Endometrium (tissue), 2 donors: ENCODE data around the gene RTKN2.

Experiments
- FAIRE-seq: peaks from 2 replicates; lab custom pipeline; 2012; peaks lifted over from hg19 to GRCh38; lab: Jason Lieb, UNC
- donor health status: control.
- donor health status: control.

RTKN2 gene

GRCh38 chr10:62175251-62175650, 93.4 kb downstream of the RTKN2 start:
- FAIRE-seq: no peak

- no peak for FAIRE-seq
Observed at GRCh38 chr10:62172465-62172864, 96.2 kb downstream of the RTKN2 start.

DNA sequence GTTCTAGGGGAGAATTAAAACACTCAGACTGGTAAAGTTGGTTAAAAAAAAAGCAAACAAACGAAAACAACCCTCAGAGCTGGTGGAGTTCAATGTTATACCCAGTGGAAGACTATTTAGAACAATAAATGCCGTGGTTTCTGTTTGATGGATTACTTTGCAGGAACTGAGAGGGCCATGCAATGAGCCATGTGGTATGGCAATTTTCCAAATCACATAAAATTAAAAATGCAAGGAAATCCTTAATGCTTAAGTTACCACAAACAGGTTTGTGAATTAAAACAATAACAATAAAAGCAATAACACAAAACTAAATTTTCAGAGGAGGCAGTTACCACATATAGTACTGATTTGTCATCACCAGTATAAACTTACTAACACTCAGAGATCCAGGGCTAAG, 96.9 kb downstream of the RTKN2 start:
- FAIRE-seq: peak; percentile 41

GRCh38 chr10:62170732-62171131, 97.9 kb downstream of the RTKN2 start:
- FAIRE-seq: no peak

GRCh38 chr10:62166331-62167131, 102.1 kb downstream of the RTKN2 start:
- FAIRE-seq: peak; percentile 99

DNA sequence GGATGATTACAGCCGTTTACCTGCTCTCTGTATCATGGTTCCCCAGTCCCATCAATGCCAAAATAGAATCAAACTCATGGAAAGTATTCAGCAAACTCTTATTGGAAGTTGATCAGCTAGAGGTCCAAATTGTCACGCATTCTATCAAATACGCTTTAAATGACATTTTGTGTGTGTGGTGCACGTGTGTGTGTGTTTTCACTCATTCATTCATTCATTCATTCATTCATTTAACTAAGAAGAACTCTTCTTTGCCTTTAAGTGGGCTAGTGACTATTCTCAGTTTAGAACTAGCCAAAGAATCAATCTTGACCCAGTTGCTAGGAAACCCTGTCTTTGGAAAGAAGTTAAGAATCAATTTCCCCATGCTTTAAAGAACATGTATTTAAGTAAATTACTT, 102.8 kb downstream of the RTKN2 start:
- no peak for FAIRE-seq

- no peak for FAIRE-seq
Observed at GRCh38 chr10:62163024-62163423, 105.6 kb downstream of the RTKN2 start.

DNA sequence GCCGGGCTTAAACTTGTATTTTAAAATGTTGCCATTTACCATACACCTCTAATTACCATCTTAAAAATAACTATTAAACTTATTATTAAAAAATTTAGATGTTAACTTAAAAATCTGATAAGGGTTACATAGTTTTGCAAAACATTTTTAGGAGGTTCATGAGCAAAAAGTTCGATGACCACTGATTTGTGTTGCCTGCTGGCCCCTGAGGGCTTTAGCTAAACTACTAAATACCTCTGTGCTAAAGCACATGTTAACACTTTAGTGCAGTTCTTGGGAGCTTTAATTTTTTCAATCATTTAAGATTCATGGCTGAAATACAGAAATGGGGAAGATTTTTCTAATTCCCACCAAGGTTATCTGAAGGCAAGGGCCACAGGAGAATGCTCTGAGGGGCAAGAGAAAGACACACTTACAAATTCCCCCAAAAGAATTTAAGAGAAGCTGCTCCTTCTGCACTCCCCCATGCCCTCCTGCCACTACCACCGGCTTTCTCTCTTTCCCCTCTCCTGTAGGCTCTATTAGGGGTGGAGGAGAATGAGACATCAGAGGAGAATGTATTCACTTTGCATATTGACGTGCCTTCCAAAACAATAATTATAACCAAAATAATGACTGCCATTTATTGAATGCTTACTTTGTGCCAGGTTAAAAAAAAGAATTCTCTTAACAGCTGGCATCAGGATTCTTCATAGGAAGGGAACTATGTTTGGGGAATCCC, 106.2 kb downstream of the RTKN2 start:
- FAIRE-seq: no peak

DNA sequence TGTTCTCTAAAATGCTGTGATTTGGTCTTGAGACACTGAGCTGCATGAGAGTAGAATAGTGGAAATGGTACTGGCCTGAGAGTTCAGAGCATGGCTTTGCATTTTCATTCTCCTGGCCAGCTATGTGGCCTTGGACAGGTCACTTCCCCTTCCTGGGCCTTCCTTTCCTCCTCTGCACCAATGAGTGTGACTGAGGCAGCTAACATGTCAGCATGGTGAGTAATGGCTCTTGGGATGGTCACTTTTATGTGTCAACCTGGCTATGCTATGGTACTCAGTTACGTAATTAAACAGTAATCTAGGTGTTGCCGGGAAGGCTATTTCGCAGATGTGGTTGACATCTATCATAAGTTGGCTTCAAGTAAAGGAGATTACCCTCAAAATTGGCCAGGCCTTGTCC, 109.3 kb downstream of the RTKN2 start:
- no peak for FAIRE-seq

GRCh38 chr10:62157601-62158000, 111.0 kb downstream of the RTKN2 start:
- no peak for FAIRE-seq

GRCh38 chr10:62155054-62155680, 113.5 kb downstream of the RTKN2 start:
- FAIRE-seq: no peak

DNA sequence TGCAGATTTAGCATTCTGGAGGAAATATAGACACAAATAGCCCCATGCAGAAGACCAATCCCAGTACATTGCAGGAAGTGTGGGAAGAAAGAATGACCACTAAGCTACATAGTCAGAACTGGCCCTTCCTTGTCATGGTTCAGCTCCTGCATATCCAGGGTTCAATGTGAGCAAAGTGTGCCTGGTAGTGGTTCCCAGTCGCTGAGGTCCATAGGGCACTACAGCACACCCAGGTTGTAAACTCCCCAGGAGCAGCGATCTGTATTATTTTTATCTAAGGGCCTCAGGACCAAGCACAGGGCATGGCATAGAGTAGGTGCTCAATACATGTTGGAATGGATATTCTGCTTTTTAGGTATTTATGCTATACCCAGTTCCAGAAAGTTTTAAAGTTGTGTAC, 114.4 kb downstream of the RTKN2 start:
- no peak for FAIRE-seq

- no peak for FAIRE-seq
Observed at GRCh38 chr10:62153191-62153590, 115.5 kb downstream of the RTKN2 start.

GRCh38 chr10:62149621-62150020, 119.0 kb downstream of the RTKN2 start:
- FAIRE-seq: peak; percentile 37

DNA sequence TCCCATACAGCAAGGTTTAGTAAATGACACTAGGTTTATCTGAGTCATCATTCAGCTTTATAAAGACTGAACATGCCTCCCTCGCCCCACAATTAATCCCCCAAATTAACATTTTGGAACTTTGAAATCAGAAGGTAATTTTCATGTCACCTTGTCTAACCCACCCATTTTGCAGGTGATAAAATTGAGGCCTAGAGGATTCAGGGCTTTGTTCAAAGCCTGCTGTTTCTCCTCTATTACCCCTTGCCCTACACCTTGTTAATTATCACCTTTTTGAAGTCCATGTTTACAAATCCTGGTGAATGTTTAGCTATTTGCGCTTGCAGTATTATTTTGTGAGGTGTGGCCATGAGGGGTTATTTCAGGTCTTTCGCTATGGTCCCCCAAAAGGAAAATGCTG, 120.5 kb downstream of the RTKN2 start:
- no peak for FAIRE-seq

- FAIRE-seq: no peak
Observed at GRCh38 chr10:62147425-62147824, 121.2 kb downstream of the RTKN2 start.

DNA sequence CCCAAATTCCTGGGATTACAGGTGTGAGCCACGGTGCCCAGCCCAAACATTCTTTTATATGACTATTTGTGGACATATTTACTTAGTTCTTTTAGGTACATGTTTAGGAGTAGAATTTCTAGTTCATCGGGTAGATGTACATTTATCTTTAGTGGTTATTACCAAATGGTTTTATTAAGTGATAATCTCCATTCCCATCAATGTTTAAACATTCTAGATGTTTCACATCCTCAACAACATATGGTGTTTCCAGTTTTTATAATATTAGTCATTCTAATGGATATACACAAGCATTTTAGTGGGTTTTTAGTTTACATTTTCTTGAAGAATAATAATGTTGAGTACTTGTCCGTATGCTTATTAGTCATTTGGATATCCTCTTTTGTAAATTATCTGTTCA, 131.7 kb downstream of the RTKN2 start:
- no peak for FAIRE-seq

DNA sequence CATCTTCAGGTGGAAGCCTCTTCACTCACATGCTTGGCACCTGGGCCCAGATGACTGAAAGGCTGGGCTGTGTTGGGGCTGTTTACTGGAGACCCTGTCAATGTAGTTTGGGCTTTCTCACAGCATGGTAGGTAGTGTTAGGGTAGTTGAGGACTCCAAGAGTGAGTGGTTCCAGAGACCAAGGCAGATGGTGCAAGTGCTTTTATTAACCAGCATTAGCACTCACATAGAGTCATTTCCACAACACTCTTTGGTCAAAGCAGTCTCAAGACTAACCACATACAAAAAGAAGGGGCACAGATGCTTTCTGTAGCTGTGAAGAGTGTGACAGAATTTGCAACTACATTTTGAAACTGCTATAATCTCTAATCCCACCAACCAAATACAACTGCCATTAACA, 135.0 kb downstream of the RTKN2 start:
- no peak for FAIRE-seq
